GM18867 (cell line): ENCODE data around the gene USP7.
A peak's percentile ranks its signal among the peaks of the same experiment; 100 is the strongest.
"Not testable (repeated sequence)": the region's sequence is repeated elsewhere in the genome, so short reads cannot be mapped to it uniquely, and the experiment has no call there.

Experiments
- ATAC-seq: cut with Tn5 transposase; IDR thresholded peaks from one replicate; pipeline ENCODE4 v1.9.1; 2021; ENCODE audit warnings: mild to moderate bottlenecking, moderate library complexity; ENCODE audit not compliant: unreplicated experiment

USP7 gene

GRCh38 chr16:8882725-8883377 lies 80.9 kb downstream of the USP7 start:
- no peak for ATAC-seq

DNA sequence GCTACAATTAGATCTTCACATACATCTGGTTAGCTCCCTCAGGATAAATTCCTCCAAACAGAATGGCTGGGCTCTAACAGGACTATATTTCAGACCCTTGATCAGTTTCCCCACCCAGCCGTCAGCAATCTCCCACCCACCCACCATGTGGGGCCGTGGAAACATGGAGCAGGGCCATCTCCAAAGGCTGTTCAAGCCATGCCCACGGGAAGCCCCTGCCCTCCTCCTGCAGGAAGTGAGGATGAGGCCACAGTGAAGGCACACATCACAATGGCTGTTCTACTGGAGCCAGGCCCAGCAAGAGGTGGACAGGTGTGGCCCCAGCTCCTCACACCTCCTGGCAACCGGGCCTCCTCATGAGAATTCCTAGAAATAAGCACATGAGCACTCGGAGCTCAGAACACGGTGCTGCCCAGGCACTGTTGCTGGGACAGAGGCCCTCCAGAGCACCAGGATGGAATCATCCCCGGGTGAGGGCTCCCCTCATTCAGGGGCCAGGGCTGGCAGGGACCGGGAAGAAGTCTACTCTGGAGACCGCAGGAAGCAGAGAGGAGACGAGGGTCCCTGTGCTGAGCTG lies 81.6 kb downstream of the USP7 start, which contains the start of gene LITAFD:
Gene LITAFD, plus strand, starts transcription at position 311 of the 577 bp plus-strand sequence. CDS start 2,005 bp downstream, outside the sequence.
- no peak for ATAC-seq

- ATAC-seq, result no peak
Measured at GRCh38 chr16:8880839-8881510, 82.7 kb downstream of the USP7 start.

- no peak for ATAC-seq
Measured at GRCh38 chr16:8878523-8878911, 85.2 kb downstream of the USP7 start.

DNA sequence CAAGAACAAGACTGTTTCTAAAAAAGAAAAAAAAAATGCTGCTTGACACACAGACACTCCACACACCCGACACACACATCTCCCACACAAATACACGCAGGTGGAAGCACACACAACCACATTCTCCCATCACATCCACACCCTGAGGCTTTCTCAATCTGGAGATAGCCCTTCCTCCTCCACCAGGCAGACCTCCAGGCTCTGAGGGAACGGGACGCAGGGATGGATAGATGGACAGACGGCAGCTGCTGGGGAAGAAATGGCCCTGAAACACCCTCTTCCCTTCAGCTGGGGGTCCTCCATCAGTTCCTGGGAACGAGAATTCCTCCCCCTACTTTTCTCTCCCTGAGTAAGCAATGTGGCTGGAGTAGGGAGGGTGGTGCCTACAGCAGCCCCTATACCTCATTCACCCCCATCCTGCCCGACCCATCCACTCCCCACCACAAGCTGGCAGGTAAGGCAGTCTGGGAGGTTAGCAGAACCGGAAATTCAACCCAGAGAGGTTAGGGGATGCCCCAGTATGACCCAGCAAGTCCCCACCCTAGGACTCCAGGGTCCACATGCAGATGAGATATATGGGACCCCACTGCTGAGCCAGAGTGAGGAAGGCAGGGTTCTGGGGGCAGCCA lies 85.7 kb downstream of the USP7 start:
- ATAC-seq, result no peak

GRCh38 chr16:8875317-8875716 lies 88.4 kb downstream of the USP7 start:
- ATAC-seq, result not testable (repeated sequence)

DNA sequence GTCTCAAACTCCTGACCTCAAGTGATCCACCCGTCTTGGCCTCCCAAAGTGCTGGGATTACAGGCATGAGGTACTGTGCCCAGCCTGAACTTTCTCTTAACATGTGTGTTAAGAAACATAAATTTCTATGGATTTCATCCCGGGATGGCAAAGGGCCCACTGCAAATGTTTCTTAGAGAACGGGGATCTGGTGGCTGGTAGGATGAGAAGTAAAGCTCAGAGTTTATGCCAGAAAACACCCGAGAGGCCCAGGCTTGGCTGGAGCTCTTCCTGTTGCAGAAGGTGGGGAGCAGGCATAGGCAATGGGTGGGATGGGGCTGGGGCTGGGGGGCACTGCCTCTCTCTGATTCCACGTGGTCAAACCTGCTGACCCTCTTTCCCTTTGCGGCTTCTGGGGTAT lies 89.3 kb downstream of the USP7 start:
- no peak for ATAC-seq

DNA sequence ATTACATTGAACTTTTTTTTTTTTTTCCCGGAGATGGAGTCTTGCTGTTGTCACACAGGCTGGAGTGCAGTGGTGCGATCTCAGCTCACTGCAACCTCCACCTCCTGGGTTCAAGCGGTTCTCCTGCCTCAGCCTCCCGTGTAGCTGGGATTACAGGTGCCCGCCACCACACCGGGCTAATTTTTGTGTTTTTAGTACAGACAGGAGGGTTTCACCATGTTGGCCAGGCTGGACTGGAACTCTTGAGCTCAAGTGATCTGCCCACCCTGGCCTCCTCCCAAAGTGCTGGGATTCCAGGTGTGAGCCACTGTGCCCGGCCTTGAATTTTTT lies 89.9 kb downstream of the USP7 start:
- not testable (repeated sequence) for ATAC-seq

DNA sequence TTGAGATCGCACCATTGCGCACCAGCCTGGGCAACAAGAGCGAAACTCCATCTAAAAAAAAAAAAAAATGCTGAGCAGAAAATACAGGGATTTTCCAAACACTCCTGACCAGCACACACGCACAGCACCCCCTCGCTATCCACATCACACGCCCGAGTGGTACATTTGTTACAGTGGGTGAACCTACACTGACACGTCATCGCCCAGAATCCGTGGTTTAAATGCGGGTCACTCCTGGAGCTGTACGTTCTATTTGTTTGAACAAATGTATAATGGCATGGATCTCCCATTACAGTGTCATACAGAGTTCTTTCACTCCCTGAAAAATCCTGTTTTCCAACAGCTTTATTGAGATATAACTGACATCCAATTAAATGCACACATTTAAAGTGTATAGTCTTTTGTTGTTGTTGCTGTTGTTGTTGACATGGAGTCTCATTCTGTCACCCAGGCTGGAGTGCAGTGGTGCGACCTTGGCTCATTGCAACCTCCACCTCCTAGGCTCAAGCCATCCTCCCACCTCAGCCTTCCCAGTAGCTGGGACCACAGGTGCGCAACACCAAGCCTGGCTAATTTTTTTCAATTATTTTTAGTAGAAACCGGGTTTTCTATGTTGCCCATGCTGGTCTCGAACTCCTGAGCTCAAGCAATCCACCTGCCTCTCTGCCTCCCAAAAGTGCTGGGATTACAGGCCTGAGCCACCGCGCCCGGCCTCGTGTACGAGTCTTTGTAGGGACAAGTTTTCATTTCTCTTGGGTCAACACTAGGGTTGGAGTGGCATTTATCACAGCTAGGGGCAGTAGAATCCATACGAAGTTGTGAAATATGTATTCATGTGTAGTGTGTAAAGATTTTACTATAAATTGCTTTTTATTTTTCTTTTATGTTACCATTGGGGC lies 90.5 kb downstream of the USP7 start:
- ATAC-seq, result no peak

DNA sequence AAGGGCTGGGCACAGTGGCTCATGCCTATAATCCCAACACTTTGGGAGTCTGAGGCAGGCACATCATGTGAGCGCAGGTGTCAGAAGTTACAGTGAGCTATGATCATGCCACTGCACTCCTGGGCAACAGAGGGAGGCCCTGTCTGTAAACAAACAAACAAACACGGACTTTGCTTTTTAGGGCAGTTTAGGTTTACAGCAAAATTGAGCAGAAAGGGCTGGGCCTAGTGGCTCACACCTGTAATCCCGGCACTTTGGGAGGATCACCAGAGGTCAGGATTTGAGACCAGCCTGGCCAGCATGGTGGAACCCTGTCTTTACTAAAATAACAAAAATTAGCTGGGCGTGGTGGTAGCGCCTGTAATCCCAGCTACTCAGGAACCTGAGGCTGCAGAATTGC lies 91.6 kb downstream of the USP7 start:
- ATAC-seq, result no peak

DNA sequence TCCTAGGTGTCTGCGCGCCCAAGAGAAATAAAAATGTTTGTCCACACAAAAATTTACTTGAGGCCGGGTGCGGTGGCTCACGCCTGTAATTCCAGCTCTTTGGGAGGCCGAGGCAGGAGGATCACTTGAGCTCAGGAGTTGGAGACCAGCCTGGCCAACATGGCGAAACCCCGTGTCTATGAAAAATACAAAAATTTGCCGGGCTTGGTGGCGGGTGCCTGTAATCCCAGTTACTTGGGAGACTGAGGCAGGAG lies 93.8 kb downstream of the USP7 start:
- not testable (repeated sequence) for ATAC-seq

DNA sequence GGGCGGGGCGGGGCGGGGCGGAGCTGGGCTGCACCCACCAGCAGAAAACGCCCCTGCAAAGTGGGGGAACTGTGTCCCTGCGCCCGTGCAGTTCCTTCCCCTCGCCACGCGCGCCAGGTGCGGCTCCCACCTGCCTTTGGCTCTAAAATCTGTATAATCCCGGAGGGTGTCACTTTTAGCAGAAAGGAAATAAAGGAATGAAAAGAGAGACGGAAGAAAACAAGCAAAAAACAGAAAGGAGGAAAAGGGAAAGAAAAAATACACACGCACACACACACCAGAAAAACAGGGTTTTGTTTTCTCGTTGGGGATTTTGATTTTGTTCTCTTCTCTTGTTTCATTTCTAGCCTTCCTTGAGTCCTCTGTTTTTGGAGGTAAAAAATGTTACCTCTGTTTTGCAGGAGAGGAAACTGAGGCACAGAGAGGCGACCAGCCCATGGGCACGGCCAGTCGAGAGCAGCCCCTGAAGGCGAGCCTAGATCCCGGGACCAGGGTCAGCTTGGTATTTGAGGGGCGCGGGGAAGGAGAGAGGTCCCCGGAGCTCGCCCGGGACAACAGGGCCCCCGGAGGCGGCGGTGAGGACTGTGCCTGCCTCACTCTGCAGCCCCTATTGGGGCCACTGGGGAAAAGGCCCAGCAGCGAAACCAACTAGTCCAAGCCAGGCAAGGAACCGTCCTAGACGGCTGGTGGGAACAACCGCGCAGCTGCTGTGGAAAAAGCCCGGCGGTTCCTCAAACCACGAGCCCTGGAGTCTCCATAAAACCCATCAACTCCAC lies 94.3 kb downstream of the USP7 start:
- no peak for ATAC-seq

DNA sequence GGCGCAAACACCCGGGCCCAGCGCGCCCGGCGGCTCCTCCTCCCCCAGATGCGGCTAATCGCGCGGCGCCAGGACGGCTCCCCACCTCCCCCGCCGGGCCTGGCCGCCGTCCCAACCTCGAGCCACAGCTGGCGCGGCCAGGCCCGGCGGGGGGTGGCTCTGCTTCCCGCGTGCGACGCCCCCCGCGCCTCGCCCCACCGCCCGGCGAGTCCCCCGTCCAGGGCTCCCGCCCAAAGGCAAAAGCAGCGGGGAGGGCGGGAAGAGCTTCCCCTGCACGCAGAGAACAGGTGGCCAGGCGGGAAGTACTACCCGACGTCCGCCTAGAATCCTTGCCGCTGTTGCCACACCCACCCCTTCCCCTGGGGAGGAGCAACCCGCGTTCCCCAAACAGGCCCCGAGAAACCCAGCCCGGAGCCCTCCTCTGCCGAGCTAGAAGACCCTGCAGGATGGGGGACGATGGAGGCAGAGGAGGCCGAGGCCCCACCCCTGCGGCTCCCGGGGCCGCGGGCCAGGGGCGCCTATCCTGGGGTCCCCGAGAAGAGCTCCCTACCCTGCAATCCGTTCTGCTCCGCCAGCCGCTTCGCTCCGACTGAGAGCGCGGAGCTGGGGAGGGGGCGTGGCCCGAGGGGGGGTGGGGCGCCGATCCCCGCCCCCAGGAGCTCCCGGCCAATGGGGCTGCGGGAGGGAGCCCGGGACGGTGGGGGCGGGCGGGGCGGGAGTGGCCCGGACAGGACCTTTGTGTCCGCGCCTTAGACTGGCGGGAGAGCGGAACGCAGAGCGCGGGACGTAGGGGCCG lies 95.1 kb downstream of the USP7 start, which contains the start of gene CARHSP1:
Gene CARHSP1, minus strand, starts transcription at position 591 of the 796 bp plus-strand sequence. CDS start 9,678 bp downstream, outside the sequence.
- ATAC-seq, result peak; percentile 68

GRCh38 chr16:8867932-8868415 lies 95.7 kb downstream of the USP7 start:
- no peak for ATAC-seq

DNA sequence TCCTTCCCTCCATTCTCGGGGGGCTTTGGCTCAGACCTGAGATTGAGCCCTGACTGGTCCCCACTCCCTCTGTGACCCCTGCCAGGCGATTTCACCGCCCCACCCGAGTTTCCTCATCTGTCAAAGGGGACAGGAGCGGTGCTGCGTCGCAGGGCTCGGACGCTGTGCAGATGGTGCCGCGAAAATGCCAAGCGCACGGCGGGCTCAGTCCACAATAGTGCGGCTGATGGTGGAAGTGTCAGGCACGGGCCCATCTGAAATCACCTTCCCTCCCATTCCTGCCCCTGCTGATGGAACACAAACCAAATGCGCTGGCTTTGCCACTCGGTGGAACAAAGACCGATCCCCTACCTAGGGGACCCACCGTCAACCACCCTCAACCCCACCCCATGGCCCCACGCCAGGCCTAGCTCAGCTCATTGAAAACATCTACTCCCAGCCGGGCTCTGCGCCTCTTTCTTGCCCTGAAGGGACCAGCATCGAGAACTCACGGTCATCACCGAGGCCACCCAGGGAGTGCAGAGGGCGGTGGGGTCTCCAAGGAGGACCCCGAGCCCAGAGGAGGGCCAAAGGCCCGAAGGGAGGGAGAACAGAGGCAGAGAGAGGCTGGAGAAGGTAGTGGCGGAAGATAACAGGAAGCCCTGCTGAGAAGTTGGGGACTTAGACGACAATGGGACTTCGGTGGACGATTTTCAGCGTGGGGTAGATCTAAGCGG lies 96.3 kb downstream of the USP7 start:
- ATAC-seq, result no peak

DNA sequence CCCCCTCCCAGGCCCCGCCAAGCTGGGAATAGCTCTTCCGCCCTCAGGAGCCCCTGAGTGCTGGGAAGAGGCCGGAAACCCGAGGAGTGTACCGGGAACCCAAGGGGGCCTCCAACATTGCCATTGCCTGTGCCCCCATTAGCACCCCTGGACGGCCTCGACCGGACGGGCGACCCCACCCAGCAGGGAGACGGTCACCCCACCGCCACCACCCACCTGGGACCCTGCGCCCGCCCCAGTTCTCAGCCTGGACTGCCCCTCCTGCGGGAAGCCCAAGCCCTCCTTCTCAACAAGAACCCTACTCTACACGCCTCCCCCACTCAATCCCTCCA lies 96.9 kb downstream of the USP7 start:
- ATAC-seq, result no peak

DNA sequence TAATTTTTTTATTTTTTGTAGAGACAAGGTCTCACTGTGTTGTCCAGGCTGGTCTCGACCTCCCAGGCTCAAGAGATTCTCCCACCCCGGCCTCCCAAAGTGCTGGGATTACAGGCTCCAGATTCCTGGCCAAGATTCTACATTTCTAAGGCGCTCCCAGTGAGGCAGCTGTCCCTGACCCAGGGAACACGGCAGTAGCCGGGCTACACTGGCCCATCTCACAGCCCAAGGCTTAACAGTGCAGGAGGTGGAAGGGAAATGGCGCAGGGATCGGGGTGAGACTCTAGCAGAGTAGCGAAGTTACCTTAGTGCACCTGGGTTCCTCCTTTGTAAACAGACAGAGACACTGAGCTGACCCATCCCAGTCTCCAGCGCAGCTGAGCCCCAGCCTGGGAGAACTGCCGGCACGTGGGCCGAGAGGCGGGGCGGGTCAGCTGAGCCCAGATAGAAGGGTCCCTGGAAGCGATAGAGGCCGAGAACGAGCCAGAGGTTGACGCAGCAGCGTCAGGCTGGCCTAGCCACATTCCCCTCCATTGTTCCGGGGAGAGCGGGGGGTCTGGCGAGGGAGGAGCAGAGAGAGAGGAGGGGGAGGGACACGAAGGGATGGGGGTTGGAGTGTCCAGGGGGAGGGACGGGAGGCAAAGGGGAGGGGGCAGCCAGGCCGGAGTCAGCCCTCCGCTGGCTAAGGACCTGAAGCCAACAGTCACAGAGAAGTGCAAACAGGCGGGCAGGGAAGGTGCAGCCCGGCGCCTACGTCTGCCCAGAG lies 97.4 kb downstream of the USP7 start:
- no peak for ATAC-seq
